GM12872 (cell line): Measurements from ENCODE around the gene PRPSAP2.

ENCODE experiments used
- CTCF ChIP-seq: IDR thresholded peaks from 3 replicates; pipeline ENCODE4 v1.5.1; 2011; ENCODE audit warnings: low read depth, mild to moderate bottlenecking, low read length, moderate library complexity; ENCODE audit not compliant: insufficient read depth

The PRPSAP2 gene

DNA sequence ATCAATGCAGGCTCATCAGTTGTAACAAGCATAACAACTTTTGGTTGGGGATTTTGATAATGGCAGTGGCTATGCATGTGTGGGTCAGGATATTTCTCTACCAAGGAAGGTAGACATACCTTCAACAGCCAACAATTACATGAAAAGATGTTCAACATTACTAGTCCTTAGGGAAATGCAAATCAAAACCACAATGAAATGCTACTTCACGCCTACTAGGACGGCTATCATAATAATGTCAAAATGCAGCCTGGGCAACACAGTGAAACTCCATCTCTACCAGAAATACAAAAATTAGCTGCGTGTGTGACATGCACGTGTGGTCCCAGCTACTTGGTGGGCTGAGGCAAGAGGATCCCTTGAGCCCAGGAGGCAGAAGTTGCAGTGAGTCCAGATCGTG lies 86.7 kb downstream of the PRPSAP2 start:
- no peak for TF ChIP-seq CTCF

GRCh38 chr17:18946536-18946935 lies 88.6 kb downstream of the PRPSAP2 start:
- no peak for TF ChIP-seq CTCF

DNA sequence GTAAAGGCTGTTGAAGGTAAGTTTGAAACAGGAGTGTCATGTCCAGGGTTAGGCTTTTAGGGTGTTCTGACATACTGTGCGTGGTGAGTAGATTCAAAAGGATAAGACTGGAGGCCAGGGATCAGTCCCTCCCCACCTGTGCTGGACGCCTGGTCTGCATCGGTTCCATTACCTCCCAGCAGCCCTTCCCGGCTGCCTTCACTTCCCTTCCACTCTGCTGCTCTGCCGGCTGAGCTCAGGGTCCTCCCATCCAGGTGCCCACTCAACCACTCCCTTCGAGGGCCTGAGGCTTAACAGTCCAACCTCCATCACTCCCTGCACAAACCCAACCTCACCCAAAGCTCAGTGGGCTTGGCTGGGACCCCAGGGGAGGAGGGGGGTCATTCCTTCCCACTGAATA lies 89.9 kb downstream of the PRPSAP2 start:
- TF ChIP-seq CTCF = no peak

DNA sequence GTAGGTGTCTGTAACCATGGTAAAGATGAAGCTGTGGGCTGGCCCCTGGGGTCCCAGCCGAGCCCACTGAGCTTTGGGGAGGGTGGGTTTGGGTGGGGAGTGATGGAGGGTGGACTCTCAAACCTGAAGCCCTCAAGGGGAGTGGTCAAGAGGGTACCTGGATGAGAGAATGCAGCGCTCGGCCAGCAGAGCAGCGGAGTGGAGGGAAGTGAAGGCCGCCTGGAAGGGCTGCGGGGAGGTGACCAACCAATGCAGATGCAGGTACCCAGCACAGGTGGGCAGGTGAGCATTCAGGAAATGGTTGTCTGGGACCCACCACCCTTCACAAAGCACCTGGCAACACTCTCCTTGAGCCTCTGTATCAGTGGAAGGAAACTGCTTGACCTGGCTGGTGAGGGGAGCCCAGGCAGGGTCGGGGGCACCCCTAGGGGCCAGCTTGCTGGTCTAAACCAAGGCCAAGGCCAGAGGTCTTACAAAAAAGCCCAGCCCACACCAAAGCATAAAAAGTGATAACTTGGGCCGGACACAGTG lies 90.6 kb downstream of the PRPSAP2 start:
- no peak for TF ChIP-seq CTCF

DNA sequence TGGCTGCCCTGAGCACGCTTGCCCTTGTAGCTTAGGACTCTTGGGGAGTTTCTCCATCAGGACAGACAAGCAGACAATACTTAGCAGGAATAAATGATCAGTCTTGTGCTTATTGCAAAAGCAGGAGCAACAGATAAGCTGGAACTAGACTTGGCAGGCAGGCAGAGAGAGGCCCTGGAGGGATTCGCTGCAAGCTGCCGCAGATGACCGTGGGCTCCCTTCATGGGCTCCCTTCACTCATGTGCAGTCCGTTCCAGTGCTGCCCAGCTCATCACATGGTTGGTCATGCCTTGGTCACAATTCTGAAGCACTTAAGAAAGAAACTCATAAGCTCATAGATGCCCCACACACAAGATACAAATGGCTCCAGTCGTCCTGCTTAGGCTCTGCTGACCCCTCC lies 91.6 kb downstream of the PRPSAP2 start:
- TF ChIP-seq CTCF = no peak

GRCh38 chr17:18950346-18950745 lies 92.4 kb downstream of the PRPSAP2 start:
- no peak for TF ChIP-seq CTCF

DNA sequence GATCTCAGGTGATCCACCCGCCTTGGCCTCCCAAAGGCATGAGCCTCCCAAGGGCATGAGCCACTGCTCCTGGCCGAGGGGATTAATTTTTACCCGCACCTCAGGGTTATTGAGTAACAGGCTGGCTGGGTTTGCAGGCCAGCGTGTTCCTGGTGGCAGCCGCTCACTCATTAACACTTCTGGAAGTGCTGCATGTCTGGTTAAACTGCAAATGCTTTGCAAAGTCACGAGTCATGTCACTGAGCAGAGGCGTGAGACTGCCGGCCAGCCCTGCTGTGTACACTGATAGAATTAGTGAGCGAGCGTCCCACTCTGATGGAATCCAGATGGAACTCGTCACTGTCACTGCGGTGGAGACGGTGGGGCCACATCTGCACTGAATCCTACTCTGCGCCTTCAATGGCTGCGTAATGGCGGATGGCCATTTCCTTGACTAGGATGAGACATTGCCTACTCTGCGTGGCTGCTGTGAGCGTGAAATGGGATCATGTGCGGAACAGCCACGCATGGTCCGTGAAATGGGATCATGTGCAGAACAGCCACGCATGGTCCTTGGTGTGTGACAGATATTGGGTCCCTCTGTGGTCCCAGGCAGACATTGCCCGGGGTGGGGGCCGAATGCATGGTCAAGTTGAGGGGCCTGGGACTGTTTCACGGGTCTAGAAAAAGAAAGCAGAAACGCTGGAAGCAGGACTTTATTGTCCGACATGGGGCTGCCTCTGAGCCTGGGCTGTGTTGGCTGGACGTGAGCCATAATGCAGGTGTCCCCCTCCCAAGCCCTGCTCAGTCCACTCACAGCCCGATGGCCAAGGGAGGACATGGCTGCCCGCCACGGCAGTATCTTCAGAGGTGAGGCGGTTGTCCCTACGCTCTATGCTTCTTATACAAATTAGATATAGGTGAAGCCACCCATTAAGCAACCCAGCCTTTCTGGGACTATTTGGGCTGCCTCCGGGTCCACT lies 93.3 kb downstream of the PRPSAP2 start:
- no peak for TF ChIP-seq CTCF
